IMR-90 (cell line): ENCODE results near the gene TAF1D. TPM values are rescaled to one million over a fixed set of nuclear protein-coding genes. Genes with fewer than 3 reads are reported as not detected.

ENCODE experiments used
- ATAC-seq: fragments of 200-7000 bp; cut with Tn5 transposase; 2 replicates; pipeline ENCODE4 v1.9.1; 2020; ENCODE audit warnings: low read depth, mild to moderate bottlenecking, moderate library complexity
- BruUV-seq: library from RNA; stranded (reverse); fragments of 400-500 nt; replicated peaks from 2 replicates; lab custom pipeline; 2021; lab: Mats Ljungman, UMichigan
- CTCF ChIA-PET: fragments of 300-600 bp; formaldehyde crosslinking; extraction: SDS; loops from one replicate; lab custom pipeline; 2021; ENCODE audit warnings: antibody characterized with exemption; lab: Yijun Ruan, JAX
- POLR2A ChIA-PET: fragments of 300-600 bp; sonication (Branson Sonifier 250); formaldehyde crosslinking; loops from one replicate; lab custom pipeline; 2022; ENCODE audit warnings: antibody characterized with exemption; ENCODE audit not compliant: unreplicated experiment; lab: Charles Lee
- DNase-seq: peaks from one replicate; pipeline ENCODE4 v3.0.0; 2013
- H2AFZ ChIP-seq: replicated peaks from 2 replicates; pipeline ENCODE3; 2013; ENCODE audit warnings: low read length, mild to moderate bottlenecking; ENCODE audit not compliant: poor library complexity
- H2AK5ac ChIP-seq: 2 replicates; pipeline ENCODE4 v1.6.1; 2013; ENCODE audit warnings: low read depth, low read length, inconsistent platforms
- H2AK9ac ChIP-seq: replicated peaks from 2 replicates; pipeline ENCODE3; 2013; ENCODE audit warnings: mild to moderate bottlenecking, low read depth, low read length, moderate library complexity; ENCODE audit not compliant: poor library complexity
- H2BK120ac ChIP-seq: 2 replicates; pipeline ENCODE4 v1.6.1; 2013; ENCODE audit warnings: low read depth, low read length, inconsistent platforms
- H2BK15ac ChIP-seq: 3 replicates; pipeline ENCODE4 v1.6.1; 2013; ENCODE audit warnings: low read depth, low read length, inconsistent platforms
- H2BK20ac ChIP-seq: 2 replicates; pipeline ENCODE4 v1.6.1; 2013; ENCODE audit warnings: low read depth, mild to moderate bottlenecking, inconsistent platforms, low read length, moderate library complexity
- H2BK5ac ChIP-seq: 2 replicates; pipeline ENCODE4 v1.6.1; 2013; ENCODE audit warnings: mild to moderate bottlenecking, low read depth, low read length, inconsistent platforms; ENCODE audit not compliant: poor library complexity, severe bottlenecking
- H3K14ac ChIP-seq: replicated peaks from 2 replicates; pipeline ENCODE4 v1.6.1; 2013; ENCODE audit warnings: low read depth, low read length, inconsistent platforms
- H3K18ac ChIP-seq: 2 replicates; pipeline ENCODE4 v1.6.1; 2013; ENCODE audit warnings: low read depth, low read length, control low read depth
- H3K23ac ChIP-seq: 2 replicates; pipeline ENCODE4 v1.6.1; 2013; ENCODE audit warnings: low read depth, low read length, inconsistent platforms
- H3K27ac ChIP-seq: 2 replicates; pipeline ENCODE4 v1.5.1; 2013; ENCODE audit warnings: mild to moderate bottlenecking, control low read depth, low read length; ENCODE audit not compliant: insufficient read depth
- H3K27me3 ChIP-seq: 2 replicates; pipeline ENCODE4 v1.6.1; 2013; ENCODE audit warnings: low read length; ENCODE audit not compliant: control insufficient read depth, insufficient read depth
- H3K36me3 ChIP-seq: 2 replicates; pipeline ENCODE4 v1.6.1; 2013; ENCODE audit warnings: low read length, mixed read lengths; ENCODE audit not compliant: control insufficient read depth, insufficient read depth
- H3K4ac ChIP-seq: 2 replicates; pipeline ENCODE4 v1.6.1; 2013; ENCODE audit warnings: low read depth, low read length, inconsistent platforms
- H3K4me1 ChIP-seq: 2 replicates; pipeline ENCODE4 v1.6.1; 2013; ENCODE audit warnings: low read length, mixed read lengths; ENCODE audit not compliant: control insufficient read depth, insufficient read depth
- H3K4me2 ChIP-seq: 2 replicates; pipeline ENCODE4 v1.6.1; 2013; ENCODE audit warnings: low read depth, mild to moderate bottlenecking, control low read depth, low read length, moderate library complexity
- H3K4me3 ChIP-seq: 2 replicates; pipeline ENCODE4 v1.5.1; 2013; ENCODE audit warnings: low read depth, mild to moderate bottlenecking, control low read depth, low read length, moderate library complexity; ENCODE audit not compliant: insufficient read depth
- H3K56ac ChIP-seq: 2 replicates; pipeline ENCODE4 v1.6.1; 2013; ENCODE audit warnings: low read length, inconsistent platforms; ENCODE audit not compliant: insufficient read depth; ENCODE audit errors: extremely low read depth
- H3K79me1 ChIP-seq, 2 experiments: 2 replicates each; pipeline ENCODE4 v1.6.1; 2013; ENCODE audit warnings: low read length in 2 of 2, inconsistent platforms in 1 of 2, low read depth in 1 of 2
- H3K9ac ChIP-seq: 2 replicates; pipeline ENCODE4 v1.6.1; 2013; ENCODE audit warnings: low read depth, low read length, control low read depth
- H3K9me1 ChIP-seq: 2 replicates; pipeline ENCODE4 v1.6.1; 2013; ENCODE audit warnings: low read length, inconsistent platforms; ENCODE audit not compliant: insufficient read depth
- H3K9me3 ChIP-seq: 2 replicates; pipeline ENCODE4 v1.6.1; 2013; ENCODE audit warnings: low read length; ENCODE audit not compliant: control insufficient read depth, insufficient read depth
- H4K20me1 ChIP-seq: 2 replicates; pipeline ENCODE4 v1.6.1; 2013; ENCODE audit warnings: low read length, inconsistent platforms; ENCODE audit not compliant: insufficient read depth
- H4K5ac ChIP-seq: 2 replicates; pipeline ENCODE4 v1.6.1; 2013; ENCODE audit warnings: mild to moderate bottlenecking, low read depth, low read length, control low read depth
- H4K8ac ChIP-seq, 2 experiments: 2 replicates each; pipeline ENCODE4 v1.6.1; 2013; ENCODE audit warnings: low read depth in 2 of 2, low read length in 2 of 2, control low read depth in 1 of 2, inconsistent platforms in 1 of 2
- H4K91ac ChIP-seq: 2 replicates; pipeline ENCODE4 v1.6.1; 2013; ENCODE audit warnings: low read depth, low read length, inconsistent platforms; ENCODE audit not compliant: insufficient read depth
- CEBPB ChIP-seq: IDR thresholded peaks from 2 replicates; pipeline ENCODE4 v1.6.1; 2012; ENCODE audit warnings: low read depth, low read length, improper control_type of control experiment
- CHD1 ChIP-seq: IDR thresholded peaks from 2 replicates; pipeline ENCODE4 v1.6.1; 2012; ENCODE audit warnings: low read depth, low read length, improper control_type of control experiment
- ELK1 ChIP-seq: fragments of 150-350 bp; IDR thresholded peaks from 2 replicates; pipeline ENCODE4 v1.6.1; 2016; ENCODE audit warnings: low read depth, mild to moderate bottlenecking, low read length, moderate library complexity, borderline replicate concordance
- FOS ChIP-seq: fragments of 150-350 bp; IDR thresholded peaks from 2 replicates; pipeline ENCODE4 v1.6.1; 2016; ENCODE audit warnings: low read depth, low read length
- MAFK ChIP-seq: IDR thresholded peaks from 2 replicates; pipeline ENCODE4 v1.6.1; 2012; ENCODE audit warnings: low read depth, low read length, improper control_type of control experiment
- MAZ ChIP-seq: IDR thresholded peaks from 2 replicates; pipeline ENCODE4 v1.6.1; 2012; ENCODE audit warnings: low read depth, mild to moderate bottlenecking, low read length, improper control_type of control experiment, moderate library complexity, borderline replicate concordance
- MXI1 ChIP-seq: IDR thresholded peaks from 2 replicates; pipeline ENCODE4 v1.6.1; 2012; ENCODE audit warnings: low read depth, mild to moderate bottlenecking, low read length, moderate library complexity, borderline replicate concordance
- NFE2L2 ChIP-seq: fragments of 150-350 bp; IDR thresholded peaks from 2 replicates; pipeline ENCODE4 v1.6.1; 2016; ENCODE audit warnings: low read depth, mild to moderate bottlenecking, low read length
- RAD21 ChIP-seq: IDR thresholded peaks from 2 replicates; pipeline ENCODE4 v1.6.1; 2012; ENCODE audit warnings: low read length, improper control_type of control experiment
- SMC3 ChIP-seq: fragments of 150-350 bp; IDR thresholded peaks from 2 replicates; pipeline ENCODE4 v1.6.1; 2016; ENCODE audit warnings: low read depth, mild to moderate bottlenecking, antibody characterized with exemption, low read length, moderate library complexity
- WGBS, 2 experiments: methylation state at CpG; one replicate each; pipeline versions ENCODE4 v1.1.5 to v1.1.7; 2013; ENCODE audit warnings: missing lambda C conversion rate in 2 of 2; ENCODE audit not compliant: insufficient read length in 1 of 2; ENCODE audit errors: extremely low coverage in 2 of 2; 5-methylcytosine and 5-hydroxymethylcytosine counted together
- dilution Hi-C: fragments of 300-500 bp; cut with HindIII; formaldehyde crosslinking; loops from one replicate; pipeline ENCODE4 v1.14.3; 2018; ENCODE audit warnings: low sequenced_read_pairs; ENCODE audit not compliant: unreplicated experiment
- in situ Hi-C: fragments of 300-500 bp; cut with MboI; formaldehyde crosslinking; loops from 3 replicates; pipeline ENCODE4 v1.14.3; 2019; ENCODE audit warnings: low sequenced_read_pairs, inconsistent platforms, mixed read lengths
- intact Hi-C: fragments of 100-400 bp; cut with micrococcal nuclease; formaldehyde crosslinking; loops from 2 replicates; pipeline ENCODE4 v1.10.0; 2022
- polyA plus RNA-seq, 3 experiments: library from polyadenylated mRNA; depleted of rRNA; stranded (reverse); fragments of >200 nt; gene quantifications; 2 replicates each; pipeline ENCODE4 v1.2.3, GENCODE V29; 2012; ENCODE audit warnings: low replicate concordance in 1 of 3
- total RNA-seq: library from RNA; depleted of rRNA; stranded (reverse); fragments of >200 nt; gene quantifications from 2 replicates; pipeline ENCODE4 v1.2.3, GENCODE V29; 2012

The TAF1D gene
- total and polyA plus RNA-seq, 2 of the 4 experiments (the other 2 are of a cell fraction), result 56.8 to 133 TPM

- H3K4me3 ChIP-seq, result no peak overlapping the region
- no peak overlapping the region for H3K4me2 ChIP-seq
- H2AFZ ChIP-seq, result no peak overlapping the region
- in situ Hi-C loops, result no loop called here
- H4K91ac ChIP-seq, result no peak overlapping the region
- BruUV-seq, result no TSS peak
- H4K8ac ChIP-seq, result no peak overlapping the region
- H2AK9ac ChIP-seq, result no peak overlapping the region
- H3K4ac ChIP-seq, result no peak overlapping the region
- H4K20me1 ChIP-seq, result no peaks in the 10 kb centered on the region
- no peaks in the 10 kb centered on the region for H3K36me3 ChIP-seq
- no peak for ATAC-seq
- no peak overlapping the region for H2BK120ac ChIP-seq
- WGBS, 2 experiments, result no CpG with 5 or more reads among the region's 10 CpGs
- H3K9ac ChIP-seq, result no peak overlapping the region
- dilution Hi-C loops, result no loop called here
- peaks cover 2% of the 10 kb centered on the region; the same call in 1 of the 2 replicates for H3K9me3 ChIP-seq
- no peak overlapping the region for H3K18ac ChIP-seq
- no peak overlapping the region for H2BK20ac ChIP-seq
- no peak overlapping the region for H2BK5ac ChIP-seq
- no peak overlapping the region for H4K5ac ChIP-seq
- no peaks in the 10 kb centered on the region for H3K27me3 ChIP-seq
- H3K14ac ChIP-seq, result no peak overlapping the region
- H2BK15ac ChIP-seq, result no peak overlapping the region
- no peak overlapping the region for H3K56ac ChIP-seq
- H3K9me1 ChIP-seq, result no peaks in the 10 kb centered on the region
- no peak overlapping the region for H2AK5ac ChIP-seq
- H3K79me1 ChIP-seq, result no peaks in the 10 kb centered on the region
- intact Hi-C loops, result no loop called here
- TF ChIP-seq CEBPB (no peak), MAFK (no peak), MXI1 (no peak), ELK1 (no peak), RAD21 (no peak), FOS (no peak), SMC3 (no peak), MAZ (no peak), CHD1 (no peak), NFE2L2 (no peak)
- no peak overlapping the region for H3K27ac ChIP-seq
- CTCF ChIA-PET, result no interaction called here
- no peaks in the 10 kb centered on the region for H3K4me1 ChIP-seq
- DNase-seq, result no peak
- no peak overlapping the region for H3K23ac ChIP-seq
- POLR2A ChIA-PET, result no interaction called here
Observed at GRCh38 chr11:93773601-93774200, 32.4 kb upstream of the TAF1D start.
